ENCODE data around the gene SPZ1.

SPZ1 gene

DNA sequence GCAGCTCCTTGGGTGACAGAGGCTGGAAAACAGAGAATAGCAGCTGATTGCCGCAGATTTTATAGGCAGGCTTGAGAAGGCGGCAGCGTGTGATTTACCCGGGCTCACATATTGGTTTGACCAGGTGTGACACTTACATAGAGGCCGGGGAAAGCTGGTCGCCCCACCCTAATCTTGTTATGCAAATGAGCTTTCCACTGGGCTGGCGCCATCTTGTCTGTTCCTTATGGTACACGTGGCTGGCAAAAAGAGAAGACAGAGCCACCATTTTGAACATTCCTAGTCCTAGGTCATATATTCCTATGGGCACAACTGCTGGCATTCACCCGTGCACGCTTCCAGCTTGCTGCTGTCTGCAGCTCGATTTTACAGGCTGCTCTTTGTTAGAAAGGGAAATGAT, 11.3 kb upstream of the SPZ1 start:
- no peak overlapping the region for H3K27ac ChIP-seq
- TF ChIP-seq, protein P1, sequence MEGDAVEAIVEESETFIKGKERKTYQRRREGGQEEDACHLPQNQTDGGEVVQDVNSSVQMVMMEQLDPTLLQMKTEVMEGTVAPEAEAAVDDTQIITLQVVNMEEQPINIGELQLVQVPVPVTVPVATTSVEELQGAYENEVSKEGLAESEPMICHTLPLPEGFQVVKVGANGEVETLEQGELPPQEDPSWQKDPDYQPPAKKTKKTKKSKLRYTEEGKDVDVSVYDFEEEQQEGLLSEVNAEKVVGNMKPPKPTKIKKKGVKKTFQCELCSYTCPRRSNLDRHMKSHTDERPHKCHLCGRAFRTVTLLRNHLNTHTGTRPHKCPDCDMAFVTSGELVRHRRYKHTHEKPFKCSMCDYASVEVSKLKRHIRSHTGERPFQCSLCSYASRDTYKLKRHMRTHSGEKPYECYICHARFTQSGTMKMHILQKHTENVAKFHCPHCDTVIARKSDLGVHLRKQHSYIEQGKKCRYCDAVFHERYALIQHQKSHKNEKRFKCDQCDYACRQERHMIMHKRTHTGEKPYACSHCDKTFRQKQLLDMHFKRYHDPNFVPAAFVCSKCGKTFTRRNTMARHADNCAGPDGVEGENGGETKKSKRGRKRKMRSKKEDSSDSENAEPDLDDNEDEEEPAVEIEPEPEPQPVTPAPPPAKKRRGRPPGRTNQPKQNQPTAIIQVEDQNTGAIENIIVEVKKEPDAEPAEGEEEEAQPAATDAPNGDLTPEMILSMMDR (conservative IDR thresholded peaks at IDR 0.05), result no peak
- TF ChIP-seq ZFX (IDR thresholded peaks at IDR 0.05), result no peak

DNA sequence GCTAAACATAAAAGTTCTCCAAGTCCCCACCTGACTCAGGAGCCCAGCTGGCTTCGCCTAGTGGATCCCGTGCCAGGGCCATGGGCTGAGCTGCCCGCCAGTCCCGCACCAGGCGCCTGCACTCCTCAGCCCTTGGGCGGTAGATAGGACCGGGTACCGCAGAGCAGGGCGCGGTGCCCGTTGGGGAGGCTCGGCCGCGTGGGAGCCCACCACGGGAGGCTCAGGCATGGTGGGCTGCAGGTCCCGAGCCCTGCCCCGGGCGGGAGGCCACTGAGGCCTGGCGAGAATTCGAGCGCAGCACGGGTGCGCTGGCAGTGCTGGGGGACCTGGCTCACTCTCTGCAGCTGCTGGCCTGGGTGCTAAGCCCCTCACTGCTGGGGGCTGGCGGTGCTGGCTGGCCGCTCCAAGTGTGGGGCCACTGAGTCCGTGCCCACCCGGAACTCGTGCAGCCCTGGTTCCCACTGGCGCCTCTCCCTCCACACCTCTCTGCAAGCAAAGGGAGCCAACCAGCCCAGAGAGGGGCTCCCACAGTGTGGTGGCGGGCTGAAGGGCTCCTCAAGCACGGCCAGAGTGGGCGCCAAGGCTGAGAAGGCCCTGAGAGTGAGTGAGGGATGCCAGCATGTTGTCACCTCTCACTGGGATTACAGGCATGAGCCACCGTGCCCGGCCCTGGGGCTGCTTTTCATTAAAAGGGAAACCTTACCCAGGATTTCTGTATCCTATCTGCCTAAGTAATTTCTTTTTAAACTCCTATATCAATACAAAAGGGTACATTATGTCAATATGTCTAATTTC, 9.7 kb upstream of the SPZ1 start:
- H3K27ac ChIP-seq, result no peak overlapping the region
- TF ChIP-seq, protein P1 (conservative IDR thresholded peaks at IDR 0.05), result no peak
- TF ChIP-seq ZFX (IDR thresholded peaks at IDR 0.05), result no peak

DNA sequence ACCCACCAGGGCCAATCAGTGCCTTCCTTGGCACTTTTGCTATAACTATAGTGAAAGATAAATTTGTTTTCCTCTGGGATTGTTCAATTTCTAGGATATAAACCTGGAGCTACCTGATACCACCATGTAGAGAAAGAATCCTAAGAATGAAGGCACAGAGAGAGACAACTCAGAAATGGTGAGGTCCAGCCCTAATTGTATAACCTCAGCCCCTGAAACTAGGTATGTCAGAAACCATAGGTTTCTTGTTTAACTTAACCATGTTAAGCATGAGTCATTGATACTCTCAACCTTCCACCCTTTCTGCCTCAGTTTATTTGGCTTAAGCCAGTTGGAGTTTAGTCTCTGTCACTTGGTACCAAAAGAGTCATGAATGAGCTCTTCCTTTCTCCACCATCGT, 4.6 kb upstream of the SPZ1 start:
- TF ChIP-seq, protein P1 (conservative IDR thresholded peaks at IDR 0.05), result no peak
- TF ChIP-seq ZFX (IDR thresholded peaks at IDR 0.05), result no peak
- H3K27ac ChIP-seq, result no peak overlapping the region

DNA sequence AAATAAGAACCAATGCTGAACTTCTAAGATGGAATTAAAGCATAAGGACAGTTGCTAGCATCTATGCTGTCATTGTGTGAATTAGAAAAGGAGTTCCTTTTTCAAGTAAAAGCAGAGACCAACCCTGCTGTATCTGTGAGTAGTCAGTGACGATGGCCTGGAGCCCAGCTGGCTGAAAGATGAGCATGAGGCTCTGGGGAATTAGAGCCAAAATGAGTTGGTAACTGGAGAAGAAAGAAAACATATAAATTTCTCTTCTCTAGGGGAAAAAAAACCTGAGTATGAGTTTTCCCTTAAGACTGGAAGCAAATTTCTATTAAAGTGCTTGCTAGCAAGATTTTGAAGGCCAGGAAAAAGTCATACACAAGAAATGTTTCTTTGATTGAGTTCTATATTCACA, 1.6 kb upstream of the SPZ1 start:
- no peak for TF ChIP-seq ZFX (IDR thresholded peaks at IDR 0.05)
- TF ChIP-seq, protein P1 (conservative IDR thresholded peaks at IDR 0.05), result no peak
- H3K27ac ChIP-seq, result no peak overlapping the region

DNA sequence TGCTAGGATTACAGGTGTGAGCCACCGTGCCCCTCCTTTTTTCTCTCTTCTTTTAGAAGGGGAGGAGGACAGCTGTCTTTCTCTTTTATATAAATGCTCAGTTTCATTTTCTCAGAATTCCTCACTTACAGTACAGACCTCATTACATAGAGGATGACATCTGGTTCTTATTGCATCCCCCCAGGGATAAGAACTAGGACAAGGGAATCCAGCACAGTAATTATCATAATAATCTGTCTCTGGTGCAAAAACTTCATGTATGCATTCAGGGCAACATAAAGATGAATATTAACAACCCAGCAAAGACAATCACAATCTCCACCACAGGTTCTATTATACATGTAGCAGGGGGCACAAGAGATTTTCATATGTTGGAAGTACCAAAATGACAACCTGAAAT, 5.1 kb downstream of the SPZ1 start:
- no peak overlapping the region for H3K27ac ChIP-seq
- no peak for TF ChIP-seq ZFX (IDR thresholded peaks at IDR 0.05)
- TF ChIP-seq, protein P1 (conservative IDR thresholded peaks at IDR 0.05), result no peak

DNA sequence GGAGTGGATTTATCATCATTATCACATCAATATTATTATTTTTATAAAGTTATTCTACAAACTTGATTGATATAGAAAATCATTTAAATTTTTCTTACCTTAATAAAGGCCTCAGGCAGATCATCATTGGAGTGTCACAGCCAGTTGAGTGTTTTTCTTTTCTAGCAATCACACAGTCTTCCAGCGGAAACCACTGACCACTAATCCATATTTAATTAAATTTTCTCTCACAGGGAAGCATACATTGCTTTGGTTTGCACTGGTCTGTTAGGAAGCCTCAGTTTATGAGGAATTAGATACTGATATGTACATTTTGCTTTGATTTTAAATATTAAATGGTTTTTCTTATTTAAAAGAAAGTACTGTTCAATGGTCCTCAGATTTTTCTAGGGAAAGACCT, 6.7 kb downstream of the SPZ1 start:
- TF ChIP-seq, protein P1 (conservative IDR thresholded peaks at IDR 0.05), result no peak
- no peak for TF ChIP-seq ZFX (IDR thresholded peaks at IDR 0.05)
- H3K27ac ChIP-seq, result no peak overlapping the region

DNA sequence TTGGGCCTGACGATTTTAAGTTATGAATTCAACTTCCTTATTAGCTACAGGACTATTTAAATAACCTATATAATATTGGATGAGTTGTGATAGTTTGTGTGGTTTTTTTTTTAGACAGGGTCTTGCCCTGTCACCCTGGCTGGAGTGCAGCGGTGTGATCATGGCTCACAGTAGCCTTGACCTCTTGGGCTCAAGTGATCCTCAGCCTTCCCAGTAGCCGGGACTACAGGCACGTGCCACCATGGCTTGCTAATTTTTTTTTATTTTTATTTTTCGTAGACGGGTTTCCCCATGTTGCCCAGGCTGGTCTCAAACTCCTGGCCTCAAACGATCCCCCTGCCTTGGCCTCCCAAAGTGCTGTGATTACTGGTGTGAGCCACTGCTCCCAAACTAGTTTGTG, 17.6 kb downstream of the SPZ1 start:
- no peak for TF ChIP-seq ZFX (IDR thresholded peaks at IDR 0.05)
- TF ChIP-seq, protein P1 (conservative IDR thresholded peaks at IDR 0.05), result no peak
- H3K27ac ChIP-seq, result no peak overlapping the region
